Bronchial epithelial cell (primary cell): ENCODE measurements around the gene THOC6. TPM values are rescaled to one million over a fixed set of nuclear protein-coding genes. Genes with fewer than 3 reads are reported as not detected.
"Not testable (repeated sequence)": the region's sequence is repeated elsewhere in the genome, so short reads cannot be mapped to it uniquely, and the experiment has no call there.

Experiments used
- DNase-seq: peaks from one replicate; pipeline ENCODE4 v3.0.0-alpha.2; 2010; ENCODE audit warnings: low read depth
- FAIRE-seq: peaks from 2 replicates; lab custom pipeline; 2011; peaks lifted over from hg19 to GRCh38; lab: Jason Lieb, UNC
- H3K27me3 ChIP-seq: 2 replicates; pipeline ENCODE4 v1.5.1; 2011; ENCODE audit warnings: low read length; ENCODE audit not compliant: control insufficient read depth, insufficient read depth
- H3K36me3 ChIP-seq: 2 replicates; pipeline ENCODE4 v1.5.1; 2011; ENCODE audit warnings: low read length; ENCODE audit not compliant: control insufficient read depth, insufficient read depth
- H3K4me3 ChIP-seq: 2 replicates; pipeline ENCODE4 v1.5.1; 2011; ENCODE audit warnings: mild to moderate bottlenecking, low read depth, low read length, control low read depth
- total RNA-seq: library from RNA; depleted of rRNA; stranded (reverse); fragments of >200 nt; gene quantifications from 2 replicates; pipeline ENCODE4 v1.2.1, GENCODE V29; 2014
- TF ChIP-seq, protein P1 (sequence below): IDR thresholded peaks from 2 replicates; pipeline ENCODE4 v1.5.1; 2011; ENCODE audit warnings: mild to moderate bottlenecking, moderate library complexity, low read length, control low read depth, inconsistent platforms; ENCODE audit not compliant: insufficient read depth, severe bottlenecking

Gene THOC6
- total RNA-seq, 1 donor from 2014 or later = 28.4 TPM

DNA sequence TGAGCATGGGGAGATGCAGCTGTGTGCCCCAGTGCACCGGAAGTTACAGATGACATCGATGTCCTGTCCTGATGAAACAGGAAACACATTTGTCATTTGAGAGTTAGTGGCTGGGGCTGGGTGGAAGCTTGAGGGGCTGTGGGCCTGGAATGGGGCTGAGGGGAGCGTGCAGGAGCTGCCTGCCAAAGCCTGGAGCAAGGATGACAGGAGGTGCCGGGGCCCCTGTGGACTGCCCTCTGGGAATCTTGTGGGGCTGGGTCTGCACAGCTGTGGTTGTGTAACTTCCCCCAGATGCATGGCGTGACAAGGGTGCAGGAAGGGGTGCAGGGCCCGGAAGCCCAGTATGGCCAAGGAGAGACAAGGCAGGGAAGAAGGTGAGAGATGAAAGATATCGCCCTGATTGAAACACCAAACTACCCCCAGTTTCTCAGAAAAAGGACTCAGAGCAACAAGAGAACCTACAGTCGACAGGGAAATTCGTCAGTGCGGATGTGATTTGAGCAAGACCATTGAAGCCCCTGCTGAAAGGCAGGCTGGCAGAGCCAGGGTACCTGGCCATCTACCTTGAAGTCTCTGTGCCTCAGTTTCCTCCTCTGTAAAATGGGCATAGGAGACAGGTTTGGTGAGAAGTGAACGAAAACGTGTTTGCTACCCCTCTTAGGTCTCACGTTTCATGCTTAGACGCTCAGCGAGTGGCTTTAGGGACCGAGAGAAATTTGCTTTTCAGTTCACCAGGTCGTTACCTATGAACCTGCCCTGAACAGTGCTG lies 31.3 kb downstream of the THOC6 start:
- FAIRE-seq (no peak), DNase-seq (no peak)
- H3K27me3 ChIP-seq = no peaks in the 10 kb centered on the region
- TF ChIP-seq, protein P1, sequence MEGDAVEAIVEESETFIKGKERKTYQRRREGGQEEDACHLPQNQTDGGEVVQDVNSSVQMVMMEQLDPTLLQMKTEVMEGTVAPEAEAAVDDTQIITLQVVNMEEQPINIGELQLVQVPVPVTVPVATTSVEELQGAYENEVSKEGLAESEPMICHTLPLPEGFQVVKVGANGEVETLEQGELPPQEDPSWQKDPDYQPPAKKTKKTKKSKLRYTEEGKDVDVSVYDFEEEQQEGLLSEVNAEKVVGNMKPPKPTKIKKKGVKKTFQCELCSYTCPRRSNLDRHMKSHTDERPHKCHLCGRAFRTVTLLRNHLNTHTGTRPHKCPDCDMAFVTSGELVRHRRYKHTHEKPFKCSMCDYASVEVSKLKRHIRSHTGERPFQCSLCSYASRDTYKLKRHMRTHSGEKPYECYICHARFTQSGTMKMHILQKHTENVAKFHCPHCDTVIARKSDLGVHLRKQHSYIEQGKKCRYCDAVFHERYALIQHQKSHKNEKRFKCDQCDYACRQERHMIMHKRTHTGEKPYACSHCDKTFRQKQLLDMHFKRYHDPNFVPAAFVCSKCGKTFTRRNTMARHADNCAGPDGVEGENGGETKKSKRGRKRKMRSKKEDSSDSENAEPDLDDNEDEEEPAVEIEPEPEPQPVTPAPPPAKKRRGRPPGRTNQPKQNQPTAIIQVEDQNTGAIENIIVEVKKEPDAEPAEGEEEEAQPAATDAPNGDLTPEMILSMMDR = no peak
- H3K36me3 ChIP-seq = no peaks in the 10 kb centered on the region
- H3K4me3 ChIP-seq = no peak overlapping the region

GRCh38 chr16:3055734-3056115 lies 31.9 kb downstream of the THOC6 start:
- H3K4me3 ChIP-seq, FAIRE-seq, H3K27me3 ChIP-seq, H3K36me3 ChIP-seq, DNase-seq: not testable (repeated sequence)

DNA sequence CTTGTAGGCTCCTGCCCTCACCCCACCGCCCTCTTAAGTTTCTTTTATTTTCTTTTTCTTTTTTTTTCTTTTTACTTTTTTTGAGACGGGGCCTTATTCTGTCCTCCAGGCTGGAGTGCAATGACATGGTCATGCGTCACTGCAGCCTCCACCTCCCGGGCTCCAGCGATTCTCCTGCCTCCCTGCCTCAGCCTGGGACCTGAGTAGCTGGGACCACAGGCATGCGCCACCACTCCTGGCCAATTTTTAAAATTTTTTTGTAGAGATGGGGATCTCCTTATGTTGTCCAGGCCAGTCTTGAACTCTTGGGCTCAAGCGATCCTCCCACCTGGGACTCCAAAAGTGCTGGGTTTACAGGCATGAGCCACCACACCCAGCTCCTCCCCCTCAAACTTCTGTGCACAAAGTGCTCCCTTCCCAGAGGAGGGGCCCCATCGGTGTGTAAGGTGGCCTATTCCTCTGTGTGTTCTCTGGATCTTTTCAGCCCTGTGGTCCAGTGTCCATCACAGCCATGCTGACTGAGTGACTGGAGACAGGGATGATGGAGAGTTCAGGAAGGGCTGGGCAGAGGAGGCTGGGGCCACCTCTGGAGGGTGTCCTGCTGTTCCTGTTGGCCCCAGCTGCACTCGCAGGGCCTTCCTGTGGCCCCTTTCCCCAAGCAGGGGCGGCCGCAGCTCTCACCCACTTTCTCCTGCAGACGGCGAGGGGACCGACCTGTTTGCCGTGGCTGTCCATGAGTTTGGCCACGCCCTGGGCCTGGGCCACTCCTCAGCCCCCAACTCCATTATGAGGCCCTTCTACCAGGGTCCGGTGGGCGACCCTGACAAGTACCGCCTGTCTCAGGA lies 32.7 kb downstream of the THOC6 start:
- H3K4me3 ChIP-seq = no peak overlapping the region
- TF ChIP-seq, protein P1 = no peak
- DNase-seq (no peak), FAIRE-seq (no peak)
- no peaks in the 10 kb centered on the region for H3K36me3 ChIP-seq
- no peaks in the 10 kb centered on the region for H3K27me3 ChIP-seq

DNA sequence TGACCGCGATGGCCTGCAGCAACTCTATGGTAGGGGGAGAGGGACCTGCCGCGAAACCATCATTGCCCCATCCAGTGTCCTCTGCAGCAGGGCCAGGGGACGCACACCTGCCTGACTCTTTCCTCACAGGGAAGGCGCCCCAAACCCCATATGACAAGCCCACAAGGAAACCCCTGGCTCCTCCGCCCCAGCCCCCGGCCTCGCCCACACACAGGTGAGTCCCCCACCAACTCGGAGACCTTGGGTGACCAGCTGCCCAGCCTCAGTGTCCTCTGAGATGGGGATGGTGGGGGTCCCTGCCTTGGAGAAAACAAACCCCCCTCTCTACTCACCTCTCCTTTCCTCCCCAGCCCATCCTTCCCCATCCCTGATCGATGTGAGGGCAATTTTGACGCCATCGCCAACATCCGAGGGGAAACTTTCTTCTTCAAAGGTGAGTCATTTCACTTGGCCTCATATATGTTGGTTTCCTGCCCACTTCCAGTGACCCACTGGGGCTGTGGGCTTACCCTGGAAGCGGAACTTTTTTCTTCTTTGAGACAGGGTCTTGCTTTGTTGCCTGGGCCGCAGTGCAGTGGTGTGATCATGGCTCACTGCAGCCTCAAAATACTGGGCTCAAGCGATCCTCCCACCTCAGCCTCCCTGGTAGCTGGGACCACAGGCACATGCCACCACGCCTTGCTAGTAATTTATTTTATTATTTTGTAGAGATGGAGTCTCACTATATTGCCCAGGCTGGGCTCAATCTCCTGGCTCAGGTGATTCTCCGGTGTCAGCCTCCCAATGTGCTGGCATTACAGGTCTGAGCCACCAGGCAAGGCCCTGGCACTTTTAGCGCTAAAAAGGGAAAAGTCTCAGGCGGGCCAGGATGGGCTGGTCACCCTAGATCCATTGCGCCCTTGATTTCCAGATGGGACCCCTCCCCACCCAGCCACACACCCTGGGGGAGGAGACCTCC lies 33.6 kb downstream of the THOC6 start:
- FAIRE-seq = no peak
- no peak for DNase-seq

GRCh38 chr16:3058139-3059030 lies 34.5 kb downstream of the THOC6 start:
- Histone ChIP-seq H3K36me3 (no peaks in the 10 kb centered on the region), H3K4me3 (peak overlapping the region; percentile 93), H3K27me3 (no peaks in the 10 kb centered on the region)
- DNase-seq (peak; percentile 31), FAIRE-seq (no peak)
- TF ChIP-seq, protein P1 = peak; percentile 58

More for the DNA sequence above, 33.6 kb downstream of the THOC6 start:
- H3K27me3 ChIP-seq = no peaks in the 10 kb centered on the region
- H3K36me3 ChIP-seq = no peaks in the 10 kb centered on the region
- H3K4me3 ChIP-seq = peak overlapping the region; percentile 93
- TF ChIP-seq, protein P1 = no peak
